ENCODE results near the gene ATP7A. TPM values are rescaled to one million over a fixed set of nuclear protein-coding genes. Genes with fewer than 3 reads are reported as not detected.
A peak's percentile ranks its signal among the peaks of the same experiment; 100 is the strongest.

Gene ATP7A
- total RNA-seq, 1 experiment from 2014 or later: 6.3 TPM

DNA sequence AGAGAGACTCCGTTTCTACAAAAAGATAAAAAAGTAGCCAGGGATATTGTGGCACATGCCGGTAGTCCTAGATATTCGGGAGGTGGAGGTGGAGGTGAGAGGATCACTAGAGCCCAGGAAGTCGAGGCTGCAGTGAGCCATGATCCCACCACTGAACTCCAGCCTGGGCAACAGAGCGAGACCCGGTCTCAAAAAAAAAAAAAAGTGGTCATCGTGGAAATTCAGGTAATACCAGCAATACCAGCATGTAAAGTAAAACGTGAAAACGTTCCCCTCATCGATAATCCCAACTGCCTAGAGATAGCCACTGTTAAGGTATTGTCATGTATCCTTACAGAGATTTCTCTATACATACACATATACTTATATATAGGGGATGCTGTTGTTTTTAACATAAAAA, 16.8 kb upstream of the ATP7A start:
- no peak overlapping the region for H2AFZ ChIP-seq (ENCODE audit: low read depth, low read length, poor library complexity, severe bottlenecking)
- no peak overlapping the region for H3K27ac ChIP-seq (ENCODE audit: low read depth, low read length)
- BruUV-seq (replicated peaks): no TSS peak
- intact Hi-C loops (cut with micrococcal nuclease): no loop called here
- H3K27me3 ChIP-seq (ENCODE audit: insufficient read depth, low read length): no peaks in the 10 kb centered on the region
- no peaks in the 10 kb centered on the region for H3K36me3 ChIP-seq (ENCODE audit: control insufficient read depth in 1 of 2, insufficient read depth in 2 of 2, low read length in 2 of 2)
- H4K20me1 ChIP-seq (ENCODE audit: insufficient read depth): no peaks in the 10 kb centered on the region
- ChIA-PET CTCF (no interaction called here), RAD21 (ENCODE audit: low non-redundant PET in 1 of 2, low total read pairs in 2 of 2, uncharacterized antibody in 2 of 2, unreplicated experiment in 2 of 2) (no interaction called here), POLR2A (no interaction called here)
- peaks cover 0 to 6% of the 10 kb centered on the region in 2 experiments; a peak in 2 of 4 replicates for H3K4me1 ChIP-seq (ENCODE audit: control insufficient read depth in 1 of 2, insufficient read depth in 2 of 2, low read length in 2 of 2)
- H3K9ac ChIP-seq (ENCODE audit: low read length): no peak overlapping the region
- TF ChIP-seq CEBPB (IDR thresholded peaks at IDR 0.05; ENCODE audit: low read depth) (no peak), ZFX (IDR thresholded peaks at IDR 0.05) (no peak), JUND (IDR thresholded peaks at IDR 0.05) (no peak), SIN3A (IDR thresholded peaks at IDR 0.05; ENCODE audit: low read depth) (no peak), EZH2 (IDR thresholded peaks at IDR 0.05) (no peak)
- no peaks in the 10 kb centered on the region for H3K9me3 ChIP-seq (ENCODE audit: control insufficient read depth in 1 of 2, insufficient read depth in 1 of 2, low read depth in 1 of 2, low read length in 2 of 2)
- DNase-seq (ENCODE audit: low read depth, low spot score) (no peak), ATAC-seq (no peak)
- peak overlapping the region in 1 of 2 experiments; percentile 82; a peak in 1 of 4 replicates for H3K4me3 ChIP-seq (replicated peaks in 1 of 2; ENCODE audit: low read depth in 1 of 2, low read length in 2 of 2)
- no peaks in the 10 kb centered on the region for H3K9me2 ChIP-seq (ENCODE audit: insufficient read depth)
- H3K4me2 ChIP-seq (ENCODE audit: low read length): peak overlapping the region; percentile 84
- H3K79me2 ChIP-seq (ENCODE audit: insufficient read depth, low read length): peaks cover 49% of the 10 kb centered on the region

DNA sequence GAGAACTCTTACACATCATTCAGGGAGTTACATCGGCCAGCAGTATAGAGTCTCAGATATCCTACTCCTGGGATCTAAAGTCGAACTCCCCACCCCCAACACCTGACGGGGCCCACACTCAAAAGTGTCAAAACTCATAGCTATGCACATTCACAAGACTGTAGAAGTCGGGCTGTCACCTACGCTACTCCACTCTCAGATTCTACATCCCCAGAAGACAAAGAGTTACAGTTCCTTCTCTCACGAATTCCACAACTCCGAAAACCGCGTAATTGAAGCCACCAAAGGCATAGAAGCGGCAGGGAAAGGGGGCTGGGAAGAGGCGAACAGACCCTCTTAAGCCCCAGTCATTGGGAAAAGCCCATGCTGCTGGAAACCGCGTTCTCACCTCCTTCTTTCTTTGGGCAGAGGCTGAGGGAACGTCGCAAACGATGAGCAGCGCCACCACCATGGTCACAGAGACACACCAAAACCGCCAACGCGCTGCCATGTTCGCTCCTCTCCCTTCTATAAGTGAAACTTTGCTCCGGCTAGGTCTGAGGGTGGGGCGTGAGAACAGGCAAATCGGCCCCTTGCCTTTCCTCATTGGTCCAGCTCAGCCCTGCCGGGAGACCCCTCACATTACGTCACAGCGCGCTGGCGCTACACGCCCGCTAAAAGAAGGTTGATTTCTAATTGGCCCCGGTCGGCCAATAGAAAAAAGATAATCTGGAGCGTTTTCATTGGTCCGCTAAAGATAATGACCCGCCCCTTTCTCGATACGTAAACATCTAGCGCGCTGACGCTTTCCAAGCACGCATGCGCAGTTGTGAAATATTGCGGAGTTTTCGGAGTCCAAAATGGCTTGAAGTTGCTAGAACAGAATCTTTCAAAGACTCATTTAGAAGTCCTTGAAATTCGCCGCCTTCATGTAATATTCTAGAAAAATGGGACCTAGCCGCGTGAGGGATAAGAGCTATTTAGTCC, 15.3 kb upstream of the ATP7A start, which contains the start of gene MAGT1:
Gene MAGT1, minus strand, starts transcription at position 515 of the 966 bp plus-strand sequence. Its CDS starts 25 bp downstream, at position 490.
- CTCF ChIA-PET: no interaction called here
- no peaks in the 10 kb centered on the region for H4K20me1 ChIP-seq (ENCODE audit: insufficient read depth)
- no peaks in the 10 kb centered on the region for H3K36me3 ChIP-seq (ENCODE audit: control insufficient read depth in 1 of 2, insufficient read depth in 2 of 2, low read length in 2 of 2)
- peak within 1 kb of the TSS; percentile 84 for H3K4me2 ChIP-seq (ENCODE audit: low read length)
- DNase-seq (ENCODE audit: low read depth, low spot score) (peak; percentile 92), ATAC-seq (peak; percentile 90)
- RAD21 ChIA-PET (ENCODE audit: low non-redundant PET in 1 of 2, low total read pairs in 2 of 2, uncharacterized antibody in 2 of 2, unreplicated experiment in 2 of 2): no interaction called here
- intact Hi-C loops (cut with micrococcal nuclease): loop anchor here (5.0 kb wide), 3 partner anchors 108 to 207 kb away; partner anchors contain the start of genes ATRX and PGK1
- H2AFZ ChIP-seq (ENCODE audit: low read depth, low read length, poor library complexity, severe bottlenecking): no peak within 1 kb of the TSS
- no peaks in the 10 kb centered on the region for H3K9me3 ChIP-seq (ENCODE audit: control insufficient read depth in 1 of 2, insufficient read depth in 1 of 2, low read depth in 1 of 2, low read length in 2 of 2)
- no peaks in the 10 kb centered on the region for H3K9me2 ChIP-seq (ENCODE audit: insufficient read depth)
- peak within 1 kb of the TSS; percentile 90 for H3K9ac ChIP-seq (ENCODE audit: low read length)
- POLR2A ChIA-PET: no interaction called here
- peaks cover 0 to 6% of the 10 kb centered on the region in 2 experiments; a peak in 2 of 4 replicates for H3K4me1 ChIP-seq (ENCODE audit: control insufficient read depth in 1 of 2, insufficient read depth in 2 of 2, low read length in 2 of 2)
- H3K79me2 ChIP-seq (ENCODE audit: insufficient read depth, low read length): peaks cover 55% of the 10 kb centered on the region
- H3K27ac ChIP-seq (ENCODE audit: low read depth, low read length): peak within 1 kb of the TSS; percentile 86
- H3K27me3 ChIP-seq (ENCODE audit: insufficient read depth, low read length): no peaks in the 10 kb centered on the region
- H3K4me3 ChIP-seq (replicated peaks in 1 of 2; ENCODE audit: low read depth in 1 of 2, low read length in 2 of 2): peak within 1 kb of the TSS; percentile 79 to 82
- BruUV-seq (replicated peaks): TSS peak; percentile 71
- TF ChIP-seq POLR2AphosphoS5 (IDR thresholded peaks at IDR 0.05; ENCODE audit: low read depth, low read length): peak; percentile 80
- TF ChIP-seq EZH2phosphoT487 (IDR thresholded peaks at IDR 0.05; ENCODE audit: borderline replicate concordance): no peak
- TF ChIP-seq ZNF274 (IDR thresholded peaks at IDR 0.05; ENCODE audit: low read depth, low read length): no peak
- no peak for TF ChIP-seq FOSL1 (IDR thresholded peaks at IDR 0.05; ENCODE audit: low read depth)
- TF ChIP-seq, protein P1, sequence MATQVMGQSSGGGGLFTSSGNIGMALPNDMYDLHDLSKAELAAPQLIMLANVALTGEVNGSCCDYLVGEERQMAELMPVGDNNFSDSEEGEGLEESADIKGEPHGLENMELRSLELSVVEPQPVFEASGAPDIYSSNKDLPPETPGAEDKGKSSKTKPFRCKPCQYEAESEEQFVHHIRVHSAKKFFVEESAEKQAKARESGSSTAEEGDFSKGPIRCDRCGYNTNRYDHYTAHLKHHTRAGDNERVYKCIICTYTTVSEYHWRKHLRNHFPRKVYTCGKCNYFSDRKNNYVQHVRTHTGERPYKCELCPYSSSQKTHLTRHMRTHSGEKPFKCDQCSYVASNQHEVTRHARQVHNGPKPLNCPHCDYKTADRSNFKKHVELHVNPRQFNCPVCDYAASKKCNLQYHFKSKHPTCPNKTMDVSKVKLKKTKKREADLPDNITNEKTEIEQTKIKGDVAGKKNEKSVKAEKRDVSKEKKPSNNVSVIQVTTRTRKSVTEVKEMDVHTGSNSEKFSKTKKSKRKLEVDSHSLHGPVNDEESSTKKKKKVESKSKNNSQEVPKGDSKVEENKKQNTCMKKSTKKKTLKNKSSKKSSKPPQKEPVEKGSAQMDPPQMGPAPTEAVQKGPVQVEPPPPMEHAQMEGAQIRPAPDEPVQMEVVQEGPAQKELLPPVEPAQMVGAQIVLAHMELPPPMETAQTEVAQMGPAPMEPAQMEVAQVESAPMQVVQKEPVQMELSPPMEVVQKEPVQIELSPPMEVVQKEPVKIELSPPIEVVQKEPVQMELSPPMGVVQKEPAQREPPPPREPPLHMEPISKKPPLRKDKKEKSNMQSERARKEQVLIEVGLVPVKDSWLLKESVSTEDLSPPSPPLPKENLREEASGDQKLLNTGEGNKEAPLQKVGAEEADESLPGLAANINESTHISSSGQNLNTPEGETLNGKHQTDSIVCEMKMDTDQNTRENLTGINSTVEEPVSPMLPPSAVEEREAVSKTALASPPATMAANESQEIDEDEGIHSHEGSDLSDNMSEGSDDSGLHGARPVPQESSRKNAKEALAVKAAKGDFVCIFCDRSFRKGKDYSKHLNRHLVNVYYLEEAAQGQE (IDR thresholded peaks at IDR 0.05; ENCODE audit: low read depth): no peak
- TF ChIP-seq, protein P2, sequence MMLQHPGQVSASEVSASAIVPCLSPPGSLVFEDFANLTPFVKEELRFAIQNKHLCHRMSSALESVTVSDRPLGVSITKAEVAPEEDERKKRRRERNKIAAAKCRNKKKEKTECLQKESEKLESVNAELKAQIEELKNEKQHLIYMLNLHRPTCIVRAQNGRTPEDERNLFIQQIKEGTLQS (IDR thresholded peaks at IDR 0.05): no peak
- peak; percentile 68 for TF ChIP-seq SP1 (IDR thresholded peaks at IDR 0.05; ENCODE audit: low read depth)
- TF ChIP-seq TCF7L2 (IDR thresholded peaks at IDR 0.05; ENCODE audit: borderline replicate concordance, extremely low read depth, insufficient read depth, insufficient read length): no peak
- no peak for TF ChIP-seq POLR2A (IDR thresholded peaks at IDR 0.05; ENCODE audit: borderline replicate concordance, extremely low read depth, insufficient read depth, insufficient read length)
- peak; percentile 59 for TF ChIP-seq YY1 (IDR thresholded peaks at IDR 0.05; ENCODE audit: extremely low read depth, insufficient replicate concordance, low read depth, low read length)
- TF ChIP-seq SRF (IDR thresholded peaks at IDR 0.05; ENCODE audit: low read depth): no peak
- 0 out of 2 replicates have a peak, but pooled peaks have one; percentile 58 for TF ChIP-seq SIN3A (IDR thresholded peaks at IDR 0.05; ENCODE audit: low read depth)
- TF ChIP-seq EZH2 (IDR thresholded peaks at IDR 0.05): no peak
- TF ChIP-seq ELF1 (IDR thresholded peaks at IDR 0.05; ENCODE audit: borderline replicate concordance, low read depth): no peak
- no peak for TF ChIP-seq CEBPB (IDR thresholded peaks at IDR 0.05; ENCODE audit: low read depth)
- no peak for TF ChIP-seq ZFX (IDR thresholded peaks at IDR 0.05)
